GM10847 (cell line): ENCODE data around the gene IGFBP3.

Experiments
- POLR2A ChIP-seq: IDR thresholded peaks from 2 replicates; pipeline ENCODE4 v1.6.1; 2011; ENCODE audit not compliant: insufficient read length; ENCODE audit errors: extremely low read depth

Gene IGFBP3

GRCh38 chr7:45930967-45931366 lies 9.9 kb upstream of the IGFBP3 start:
- TF ChIP-seq POLR2A = no peak

GRCh38 chr7:45927721-45928120 lies 6.6 kb upstream of the IGFBP3 start:
- no peak for TF ChIP-seq POLR2A

- no peak for TF ChIP-seq POLR2A
These were observed 3.2 kb upstream of the IGFBP3 start for GRCh38 chr7:45924283-45924682.

- no peak for TF ChIP-seq POLR2A
These were observed 2.7 kb upstream of the IGFBP3 start for GRCh38 chr7:45923818-45924217.

- TF ChIP-seq POLR2A = no peak
These were observed 2.2 kb upstream of the IGFBP3 start for GRCh38 chr7:45923290-45923689.

- TF ChIP-seq POLR2A = no peak
These were observed 1.7 kb upstream of the IGFBP3 start for GRCh38 chr7:45922810-45923209.

GRCh38 chr7:45921699-45922519 lies 837 bp upstream of the IGFBP3 start:
- TF ChIP-seq POLR2A = no peak

- TF ChIP-seq POLR2A = no peak
These were observed 268 bp upstream of the IGFBP3 start for GRCh38 chr7:45921381-45921698.

- TF ChIP-seq POLR2A = no peak
These were observed 1.0 kb downstream of the IGFBP3 start for GRCh38 chr7:45919993-45920459.

GRCh38 chr7:45919231-45919784 lies 1.8 kb downstream of the IGFBP3 start:
- no peak for TF ChIP-seq POLR2A

GRCh38 chr7:45918556-45918955 lies 2.5 kb downstream of the IGFBP3 start:
- TF ChIP-seq POLR2A = no peak

- TF ChIP-seq POLR2A = no peak
These were observed 3.4 kb downstream of the IGFBP3 start for GRCh38 chr7:45917658-45918057.

GRCh38 chr7:45917064-45917463 lies 4.0 kb downstream of the IGFBP3 start:
- TF ChIP-seq POLR2A = no peak

GRCh38 chr7:45915606-45916005 lies 5.5 kb downstream of the IGFBP3 start:
- TF ChIP-seq POLR2A = no peak

- no peak for TF ChIP-seq POLR2A
These were observed 6.2 kb downstream of the IGFBP3 start for GRCh38 chr7:45914911-45915310.

GRCh38 chr7:45912972-45913371 lies 8.1 kb downstream of the IGFBP3 start:
- TF ChIP-seq POLR2A = no peak

GRCh38 chr7:45911311-45911710 lies 9.8 kb downstream of the IGFBP3 start:
- no peak for TF ChIP-seq POLR2A
